HEK293 (cell line): ENCODE results near the gene SYNPO.

Experiments used
- CTCF ChIA-PET: fragments of 350-600 bp; formaldehyde crosslinking; extraction: SDS; loops from one replicate; lab custom pipeline; 2021; ENCODE audit warnings: antibody characterized with exemption; lab: Yijun Ruan, JAX
- POLR2A ChIA-PET: fragments of 300-600 bp; formaldehyde crosslinking; extraction: SDS; loops from one replicate; lab custom pipeline; 2020; ENCODE audit warnings: antibody characterized with exemption, inconsistent platforms; lab: Yijun Ruan, JAX
- H3K27ac ChIP-seq: fragments of 200-500 bp; sonication (Bioruptor generic); 2 replicates; pipeline ENCODE4 v1.5.1; 2014; ENCODE audit warnings: low read depth, low read length, control low read depth, inconsistent platforms; ENCODE audit errors: extremely low read depth
- H3K36me3 ChIP-seq, 2 experiments: fragments of 200-500 bp in 1 of 2; sonication (Bioruptor generic) in 1 of 2; 1 replicate in 1 of 2; 2 replicates in 1 of 2; pipeline ENCODE4 v1.5.1; 2014 to 2017; ENCODE audit warnings: inconsistent platforms in 2 of 2, low read length in 2 of 2; ENCODE audit not compliant: control insufficient read depth in 2 of 2, insufficient read depth in 1 of 2
- H3K4me1 ChIP-seq: fragments of 200-500 bp; sonication (Bioruptor generic); 2 replicates; pipeline ENCODE4 v1.5.1; 2014; ENCODE audit warnings: mild to moderate bottlenecking, low read length, inconsistent platforms; ENCODE audit not compliant: control insufficient read depth, insufficient read depth
- H3K4me3 ChIP-seq: 2 replicates; pipeline ENCODE4 v1.5.1; 2011; ENCODE audit warnings: low read depth, mild to moderate bottlenecking, control low read depth, low read length, moderate library complexity
- H3K9me3 ChIP-seq: fragments of 200-500 bp; sonication (Bioruptor generic); 2 replicates; pipeline ENCODE4 v1.5.1; 2014; ENCODE audit warnings: low read depth, low read length, inconsistent platforms; ENCODE audit not compliant: control insufficient read depth, insufficient read depth
- GLIS1 ChIP-seq: fragments of 450-650 bp; formaldehyde crosslinking; IDR thresholded peaks from 2 replicates; pipeline ENCODE4 v1.5.1; 2016; ENCODE audit warnings: missing biosample characterization, missing genetic modification characterization
- INSM2 ChIP-seq: fragments of 450-650 bp; formaldehyde crosslinking; IDR thresholded peaks from 2 replicates; pipeline ENCODE4 v1.5.1; 2016; ENCODE audit warnings: missing biosample characterization, missing genetic modification characterization
- MYNN ChIP-seq: fragments of 450-650 bp; formaldehyde crosslinking; IDR thresholded peaks from 2 replicates; pipeline ENCODE4 v1.5.1; 2016; ENCODE audit warnings: missing biosample characterization, missing genetic modification characterization, borderline replicate concordance
- REPIN1 ChIP-seq: fragments of 450-650 bp; formaldehyde crosslinking; IDR thresholded peaks from 2 replicates; pipeline ENCODE4 v1.5.1; 2017; ENCODE audit warnings: missing biosample characterization, missing genetic modification characterization, low read depth
- SETDB1 ChIP-seq: IDR thresholded peaks from one replicate; pipeline ENCODE4 v1.6.1; 2017; ENCODE audit warnings: mild to moderate bottlenecking, low read length, moderate library complexity, mixed read lengths; ENCODE audit not compliant: insufficient read length
- ZNF169 ChIP-seq: fragments of 450-650 bp; formaldehyde crosslinking; IDR thresholded peaks from 2 replicates; pipeline ENCODE4 v1.5.1; 2016; ENCODE audit warnings: missing biosample characterization, missing genetic modification characterization
- ZNF223 ChIP-seq: fragments of 450-650 bp; formaldehyde crosslinking; IDR thresholded peaks from 2 replicates; pipeline ENCODE4 v1.5.1; 2016; ENCODE audit warnings: missing biosample characterization, missing genetic modification characterization
- ZNF24 ChIP-seq: fragments of 450-650 bp; formaldehyde crosslinking; IDR thresholded peaks from 2 replicates; pipeline ENCODE4 v1.5.1; 2016; ENCODE audit warnings: missing biosample characterization, missing genetic modification characterization
- ZNF350 ChIP-seq: fragments of 450-650 bp; formaldehyde crosslinking; IDR thresholded peaks from 2 replicates; pipeline ENCODE4 v1.5.0; 2017; ENCODE audit warnings: missing biosample characterization, mild to moderate bottlenecking, missing genetic modification characterization
- ZNF404 ChIP-seq: fragments of 450-650 bp; formaldehyde crosslinking; IDR thresholded peaks from 2 replicates; pipeline ENCODE4 v1.5.1; 2017; ENCODE audit warnings: missing biosample characterization, missing genetic modification characterization
- ZNF423 ChIP-seq: fragments of 450-650 bp; formaldehyde crosslinking; IDR thresholded peaks from 2 replicates; pipeline ENCODE4 v1.5.1; 2016; ENCODE audit warnings: missing biosample characterization, missing genetic modification characterization
- ZNF426 ChIP-seq: fragments of 450-650 bp; formaldehyde crosslinking; IDR thresholded peaks from 2 replicates; pipeline ENCODE4 v1.5.1; 2017; ENCODE audit warnings: missing biosample characterization, missing genetic modification characterization, mild to moderate bottlenecking, inconsistent platforms, moderate library complexity
- ZNF433 ChIP-seq: fragments of 450-650 bp; formaldehyde crosslinking; IDR thresholded peaks from 2 replicates; pipeline ENCODE4 v1.5.1; 2016; ENCODE audit warnings: missing biosample characterization, missing genetic modification characterization, low read depth
- ZNF48 ChIP-seq: fragments of 450-650 bp; formaldehyde crosslinking; IDR thresholded peaks from 2 replicates; pipeline ENCODE4 v1.5.1; 2016; ENCODE audit warnings: missing biosample characterization, missing genetic modification characterization
- ZNF510 ChIP-seq: fragments of 450-650 bp; formaldehyde crosslinking; IDR thresholded peaks from 2 replicates; pipeline ENCODE4 v1.5.1; 2018; ENCODE audit warnings: mild to moderate bottlenecking, missing genetic modification characterization, missing biosample characterization; ENCODE audit not compliant: insufficient replicate concordance
- ZNF558 ChIP-seq: fragments of 450-650 bp; formaldehyde crosslinking; IDR thresholded peaks from 2 replicates; pipeline ENCODE4 v1.5.1; 2016; ENCODE audit warnings: missing biosample characterization, missing genetic modification characterization
- ZNF571 ChIP-seq: fragments of 450-650 bp; formaldehyde crosslinking; IDR thresholded peaks from 2 replicates; pipeline ENCODE4 v1.5.0; 2017; ENCODE audit warnings: missing biosample characterization, missing genetic modification characterization
- ZNF624 ChIP-seq: fragments of 450-650 bp; formaldehyde crosslinking; IDR thresholded peaks from 2 replicates; pipeline ENCODE4 v1.5.1; 2017; ENCODE audit warnings: missing biosample characterization, missing genetic modification characterization
- ZNF654 ChIP-seq: fragments of 450-650 bp; formaldehyde crosslinking; IDR thresholded peaks from 2 replicates; pipeline ENCODE4 v1.5.1; 2016; ENCODE audit warnings: low read depth, missing biosample characterization, missing genetic modification characterization
- ZNF664 ChIP-seq: fragments of 450-650 bp; formaldehyde crosslinking; IDR thresholded peaks from 2 replicates; pipeline ENCODE4 v1.5.1; 2016; ENCODE audit warnings: missing biosample characterization, missing genetic modification characterization
- ZNF704 ChIP-seq: fragments of 450-650 bp; formaldehyde crosslinking; IDR thresholded peaks from 2 replicates; pipeline ENCODE4 v1.5.1; 2016; ENCODE audit warnings: missing biosample characterization, missing genetic modification characterization
- ZNF776 ChIP-seq: fragments of 450-650 bp; formaldehyde crosslinking; IDR thresholded peaks from 2 replicates; pipeline ENCODE4 v1.5.0; 2017; ENCODE audit warnings: missing biosample characterization, missing genetic modification characterization, borderline replicate concordance

Gene SYNPO

GRCh38 chr5:150596826-150597225 lies 43.6 kb upstream of the SYNPO start (continued):
- TF ChIP-seq ZNF426 (tag by site-specific recombination) (no peak), ZNF423 (no peak), SETDB1 (no peak), ZNF404 (tag by site-specific recombination) (no peak), ZNF571 (tag by site-specific recombination) (no peak), INSM2 (tag by site-specific recombination) (no peak)

GRCh38 chr5:150598006-150598405 lies 42.5 kb upstream of the SYNPO start:
- Histone ChIP-seq H3K4me1 (no peaks in the 10 kb centered on the region; the same call in 1 of the 2 replicates), H3K4me3 (no peak overlapping the region), H3K9me3 (no peaks in the 10 kb centered on the region), H3K27ac (no peak overlapping the region), H3K36me3 (no peaks in the 10 kb centered on the region)
- ChIA-PET CTCF (interaction anchor here (0.6 kb wide), 1 partner anchor 204 kb away, joined by 4 read pairs; no protein-coding TSS in a partner anchor), POLR2A (no interaction called here)
- TF ChIP-seq REPIN1 (tag by site-specific recombination) (no peak), MYNN (no peak), ZNF664 (no peak), ZNF223 (tag by site-specific recombination) (no peak), ZNF24 (no peak), ZNF510 (tag by site-specific recombination) (no peak), ZNF426 (tag by site-specific recombination) (no peak), ZNF433 (tag by site-specific recombination) (no peak), ZNF558 (tag by site-specific recombination) (no peak), ZNF48 (no peak), ZNF654 (tag by site-specific recombination) (no peak), ZNF704 (no peak), ZNF350 (tag by site-specific recombination) (no peak), ZNF624 (no peak), ZNF169 (tag by site-specific recombination) (no peak), ZNF776 (tag by site-specific recombination) (no peak)

- no peaks in the 10 kb centered on the region for H3K36me3 ChIP-seq
- H3K27ac ChIP-seq, result no peak overlapping the region
- H3K9me3 ChIP-seq, result no peaks in the 10 kb centered on the region
- H3K4me1 ChIP-seq, result no peaks in the 10 kb centered on the region; the same call in 1 of the 2 replicates
- no peak overlapping the region for H3K4me3 ChIP-seq
- ChIA-PET POLR2A (no interaction called here), CTCF (no interaction called here)
- TF ChIP-seq GLIS1, result no peak
Observed at GRCh38 chr5:150598821-150599273, 41.6 kb upstream of the SYNPO start.
